Measurements from ENCODE around the gene GLP2R. TPM values are rescaled to one million over a fixed set of nuclear protein-coding genes. Genes with fewer than 3 reads are reported as not detected.
A peak's percentile ranks its signal among the peaks of the same experiment; 100 is the strongest.

The GLP2R gene
- total and polyA plus RNA-seq, 2 experiments from 2014 or later, result not detected

DNA sequence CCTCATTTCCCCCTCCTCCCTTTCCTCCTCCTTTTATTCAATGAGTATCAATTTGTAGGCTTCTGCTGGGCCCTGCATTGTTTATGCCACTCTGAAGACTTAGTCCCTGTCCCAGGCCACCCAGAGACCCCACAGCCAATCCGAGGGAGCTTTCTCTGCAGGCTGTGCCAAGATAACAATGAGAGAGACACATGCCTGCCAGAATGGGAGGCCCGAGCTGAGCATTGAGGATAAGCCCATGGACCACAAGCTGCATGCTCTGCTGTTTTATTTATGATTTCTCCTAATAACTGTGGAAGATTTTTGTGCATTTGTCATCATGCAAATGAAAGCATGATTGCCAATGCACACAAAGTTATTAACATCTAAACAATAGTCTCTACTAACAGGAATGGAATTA, 76.4 kb downstream of the GLP2R start:
- peaks cover 6% of the 10 kb centered on the region for H3K4me1 Mint-ChIP-seq
- H3K27ac ChIP-seq (ENCODE audit: low read depth), result no peak overlapping the region
- peak; percentile 27; the same call in 1 of the 3 replicates for ATAC-seq

More for the DNA sequence above, 76.4 kb downstream of the GLP2R start:
- peaks cover 2% of the 10 kb centered on the region for H3K27me3 Mint-ChIP-seq (ENCODE audit: insufficient read depth, low read depth, poor library complexity)
- Histone ChIP-seq H2AFZ (peak overlapping the region; percentile 52), H3K4me3 (no peak overlapping the region), H3K36me3 (ENCODE audit: insufficient read depth) (no peaks in the 10 kb centered on the region; the same call in 1 of the 2 replicates), H3K79me2 (replicated peaks; ENCODE audit: insufficient read depth) (no peaks in the 10 kb centered on the region), H4K20me1 (replicated peaks; ENCODE audit: insufficient read depth) (no peaks in the 10 kb centered on the region), H3K4me1 (ENCODE audit: insufficient read depth) (no peaks in the 10 kb centered on the region), H3K9me2 (ENCODE audit: insufficient read depth) (no peaks in the 10 kb centered on the region), H3K4me2 (no peak overlapping the region), H3K27me3 (ENCODE audit: insufficient read depth) (no peaks in the 10 kb centered on the region), H3F3A (replicated peaks; ENCODE audit: low read depth) (no peaks in the 10 kb centered on the region)
- no peak for TF ChIP-seq NANOG (IDR thresholded peaks at IDR 0.05; ENCODE audit: borderline replicate concordance)
- TF ChIP-seq, protein P1, sequence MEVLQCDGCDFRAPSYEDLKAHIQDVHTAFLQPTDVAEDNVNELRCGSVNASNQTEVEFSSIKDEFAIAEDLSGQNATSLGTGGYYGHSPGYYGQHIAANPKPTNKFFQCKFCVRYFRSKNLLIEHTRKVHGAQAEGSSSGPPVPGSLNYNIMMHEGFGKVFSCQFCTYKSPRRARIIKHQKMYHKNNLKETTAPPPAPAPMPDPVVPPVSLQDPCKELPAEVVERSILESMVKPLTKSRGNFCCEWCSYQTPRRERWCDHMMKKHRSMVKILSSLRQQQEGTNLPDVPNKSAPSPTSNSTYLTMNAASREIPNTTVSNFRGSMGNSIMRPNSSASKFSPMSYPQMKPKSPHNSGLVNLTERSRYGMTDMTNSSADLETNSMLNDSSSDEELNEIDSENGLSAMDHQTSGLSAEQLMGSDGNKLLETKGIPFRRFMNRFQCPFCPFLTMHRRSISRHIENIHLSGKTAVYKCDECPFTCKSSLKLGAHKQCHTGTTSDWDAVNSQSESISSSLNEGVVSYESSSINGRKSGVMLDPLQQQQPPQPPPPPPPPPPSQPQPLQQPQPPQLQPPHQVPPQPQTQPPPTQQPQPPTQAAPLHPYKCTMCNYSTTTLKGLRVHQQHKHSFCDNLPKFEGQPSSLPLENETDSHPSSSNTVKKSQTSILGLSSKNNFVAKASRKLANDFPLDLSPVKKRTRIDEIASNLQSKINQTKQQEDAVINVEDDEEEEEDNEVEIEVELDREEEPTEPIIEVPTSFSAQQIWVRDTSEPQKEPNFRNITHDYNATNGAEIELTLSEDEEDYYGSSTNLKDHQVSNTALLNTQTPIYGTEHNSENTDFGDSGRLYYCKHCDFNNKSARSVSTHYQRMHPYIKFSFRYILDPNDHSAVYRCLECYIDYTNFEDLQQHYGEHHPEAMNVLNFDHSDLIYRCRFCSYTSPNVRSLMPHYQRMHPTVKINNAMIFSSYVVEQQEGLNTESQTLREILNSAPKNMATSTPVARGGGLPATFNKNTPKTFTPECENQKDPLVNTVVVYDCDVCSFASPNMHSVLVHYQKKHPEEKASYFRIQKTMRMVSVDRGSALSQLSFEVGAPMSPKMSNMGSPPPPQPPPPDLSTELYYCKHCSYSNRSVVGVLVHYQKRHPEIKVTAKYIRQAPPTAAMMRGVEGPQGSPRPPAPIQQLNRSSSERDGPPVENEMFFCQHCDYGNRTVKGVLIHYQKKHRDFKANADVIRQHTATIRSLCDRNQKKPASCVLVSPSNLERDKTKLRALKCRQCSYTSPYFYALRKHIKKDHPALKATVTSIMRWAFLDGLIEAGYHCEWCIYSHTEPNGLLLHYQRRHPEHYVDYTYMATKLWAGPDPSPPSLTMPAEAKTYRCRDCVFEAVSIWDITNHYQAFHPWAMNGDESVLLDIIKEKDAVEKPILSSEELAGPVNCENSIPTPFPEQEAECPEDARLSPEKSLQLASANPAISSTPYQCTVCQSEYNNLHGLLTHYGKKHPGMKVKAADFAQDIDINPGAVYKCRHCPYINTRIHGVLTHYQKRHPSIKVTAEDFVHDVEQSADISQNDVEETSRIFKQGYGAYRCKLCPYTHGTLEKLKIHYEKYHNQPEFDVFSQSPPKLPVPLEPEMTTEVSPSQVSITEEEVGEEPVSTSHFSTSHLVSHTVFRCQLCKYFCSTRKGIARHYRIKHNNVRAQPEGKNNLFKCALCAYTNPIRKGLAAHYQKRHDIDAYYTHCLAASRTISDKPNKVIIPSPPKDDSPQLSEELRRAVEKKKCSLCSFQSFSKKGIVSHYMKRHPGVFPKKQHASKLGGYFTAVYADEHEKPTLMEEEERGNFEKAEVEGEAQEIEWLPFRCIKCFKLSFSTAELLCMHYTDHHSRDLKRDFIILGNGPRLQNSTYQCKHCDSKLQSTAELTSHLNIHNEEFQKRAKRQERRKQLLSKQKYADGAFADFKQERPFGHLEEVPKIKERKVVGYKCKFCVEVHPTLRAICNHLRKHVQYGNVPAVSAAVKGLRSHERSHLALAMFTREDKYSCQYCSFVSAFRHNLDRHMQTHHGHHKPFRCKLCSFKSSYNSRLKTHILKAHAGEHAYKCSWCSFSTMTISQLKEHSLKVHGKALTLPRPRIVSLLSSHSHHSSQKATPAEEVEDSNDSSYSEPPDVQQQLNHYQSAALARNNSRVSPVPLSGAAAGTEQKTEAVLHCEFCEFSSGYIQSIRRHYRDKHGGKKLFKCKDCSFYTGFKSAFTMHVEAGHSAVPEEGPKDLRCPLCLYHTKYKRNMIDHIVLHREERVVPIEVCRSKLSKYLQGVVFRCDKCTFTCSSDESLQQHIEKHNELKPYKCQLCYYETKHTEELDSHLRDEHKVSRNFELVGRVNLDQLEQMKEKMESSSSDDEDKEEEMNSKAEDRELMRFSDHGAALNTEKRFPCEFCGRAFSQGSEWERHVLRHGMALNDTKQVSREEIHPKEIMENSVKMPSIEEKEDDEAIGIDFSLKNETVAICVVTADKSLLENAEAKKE (CRISPR knock-in tag; IDR thresholded peaks at IDR 0.05), result no peak
- TF ChIP-seq ZNF114 (CRISPR knock-in tag; IDR thresholded peaks at IDR 0.05), result no peak
- TF ChIP-seq EZH2 (IDR thresholded peaks at IDR 0.05; ENCODE audit: low read depth, unreplicated experiment), result no peak
- no peak for TF ChIP-seq ZNF331 (CRISPR knock-in tag; IDR thresholded peaks at IDR 0.05; ENCODE audit: low read depth)
- TF ChIP-seq, protein P2, sequence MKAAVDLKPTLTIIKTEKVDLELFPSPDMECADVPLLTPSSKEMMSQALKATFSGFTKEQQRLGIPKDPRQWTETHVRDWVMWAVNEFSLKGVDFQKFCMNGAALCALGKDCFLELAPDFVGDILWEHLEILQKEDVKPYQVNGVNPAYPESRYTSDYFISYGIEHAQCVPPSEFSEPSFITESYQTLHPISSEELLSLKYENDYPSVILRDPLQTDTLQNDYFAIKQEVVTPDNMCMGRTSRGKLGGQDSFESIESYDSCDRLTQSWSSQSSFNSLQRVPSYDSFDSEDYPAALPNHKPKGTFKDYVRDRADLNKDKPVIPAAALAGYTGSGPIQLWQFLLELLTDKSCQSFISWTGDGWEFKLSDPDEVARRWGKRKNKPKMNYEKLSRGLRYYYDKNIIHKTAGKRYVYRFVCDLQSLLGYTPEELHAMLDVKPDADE (IDR thresholded peaks at IDR 0.05), result no peak
- no peak for TF ChIP-seq CREB1 (CRISPR knock-in tag; IDR thresholded peaks at IDR 0.05; ENCODE audit: low read depth)
- no peak for TF ChIP-seq JUNB (IDR thresholded peaks at IDR 0.05; ENCODE audit: unreplicated experiment)
- no peak for TF ChIP-seq EZH2phosphoT487 (IDR thresholded peaks at IDR 0.05; ENCODE audit: unreplicated experiment)
- TF ChIP-seq, protein P3, sequence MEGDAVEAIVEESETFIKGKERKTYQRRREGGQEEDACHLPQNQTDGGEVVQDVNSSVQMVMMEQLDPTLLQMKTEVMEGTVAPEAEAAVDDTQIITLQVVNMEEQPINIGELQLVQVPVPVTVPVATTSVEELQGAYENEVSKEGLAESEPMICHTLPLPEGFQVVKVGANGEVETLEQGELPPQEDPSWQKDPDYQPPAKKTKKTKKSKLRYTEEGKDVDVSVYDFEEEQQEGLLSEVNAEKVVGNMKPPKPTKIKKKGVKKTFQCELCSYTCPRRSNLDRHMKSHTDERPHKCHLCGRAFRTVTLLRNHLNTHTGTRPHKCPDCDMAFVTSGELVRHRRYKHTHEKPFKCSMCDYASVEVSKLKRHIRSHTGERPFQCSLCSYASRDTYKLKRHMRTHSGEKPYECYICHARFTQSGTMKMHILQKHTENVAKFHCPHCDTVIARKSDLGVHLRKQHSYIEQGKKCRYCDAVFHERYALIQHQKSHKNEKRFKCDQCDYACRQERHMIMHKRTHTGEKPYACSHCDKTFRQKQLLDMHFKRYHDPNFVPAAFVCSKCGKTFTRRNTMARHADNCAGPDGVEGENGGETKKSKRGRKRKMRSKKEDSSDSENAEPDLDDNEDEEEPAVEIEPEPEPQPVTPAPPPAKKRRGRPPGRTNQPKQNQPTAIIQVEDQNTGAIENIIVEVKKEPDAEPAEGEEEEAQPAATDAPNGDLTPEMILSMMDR (conservative IDR thresholded peaks at IDR 0.05; ENCODE audit: low read depth in 2 of 2), result no peak
- TF ChIP-seq, protein P4, sequence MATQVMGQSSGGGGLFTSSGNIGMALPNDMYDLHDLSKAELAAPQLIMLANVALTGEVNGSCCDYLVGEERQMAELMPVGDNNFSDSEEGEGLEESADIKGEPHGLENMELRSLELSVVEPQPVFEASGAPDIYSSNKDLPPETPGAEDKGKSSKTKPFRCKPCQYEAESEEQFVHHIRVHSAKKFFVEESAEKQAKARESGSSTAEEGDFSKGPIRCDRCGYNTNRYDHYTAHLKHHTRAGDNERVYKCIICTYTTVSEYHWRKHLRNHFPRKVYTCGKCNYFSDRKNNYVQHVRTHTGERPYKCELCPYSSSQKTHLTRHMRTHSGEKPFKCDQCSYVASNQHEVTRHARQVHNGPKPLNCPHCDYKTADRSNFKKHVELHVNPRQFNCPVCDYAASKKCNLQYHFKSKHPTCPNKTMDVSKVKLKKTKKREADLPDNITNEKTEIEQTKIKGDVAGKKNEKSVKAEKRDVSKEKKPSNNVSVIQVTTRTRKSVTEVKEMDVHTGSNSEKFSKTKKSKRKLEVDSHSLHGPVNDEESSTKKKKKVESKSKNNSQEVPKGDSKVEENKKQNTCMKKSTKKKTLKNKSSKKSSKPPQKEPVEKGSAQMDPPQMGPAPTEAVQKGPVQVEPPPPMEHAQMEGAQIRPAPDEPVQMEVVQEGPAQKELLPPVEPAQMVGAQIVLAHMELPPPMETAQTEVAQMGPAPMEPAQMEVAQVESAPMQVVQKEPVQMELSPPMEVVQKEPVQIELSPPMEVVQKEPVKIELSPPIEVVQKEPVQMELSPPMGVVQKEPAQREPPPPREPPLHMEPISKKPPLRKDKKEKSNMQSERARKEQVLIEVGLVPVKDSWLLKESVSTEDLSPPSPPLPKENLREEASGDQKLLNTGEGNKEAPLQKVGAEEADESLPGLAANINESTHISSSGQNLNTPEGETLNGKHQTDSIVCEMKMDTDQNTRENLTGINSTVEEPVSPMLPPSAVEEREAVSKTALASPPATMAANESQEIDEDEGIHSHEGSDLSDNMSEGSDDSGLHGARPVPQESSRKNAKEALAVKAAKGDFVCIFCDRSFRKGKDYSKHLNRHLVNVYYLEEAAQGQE (IDR thresholded peaks at IDR 0.05; ENCODE audit: unreplicated experiment), result no peak
- TF ChIP-seq POLR2AphosphoS5 (IDR thresholded peaks at IDR 0.05; ENCODE audit: low read depth), result no peak
- TF ChIP-seq STAT1 (IDR thresholded peaks at IDR 0.05; ENCODE audit: unreplicated experiment), result no peak
- no peaks in the 10 kb centered on the region; the same call in 2 of the 3 replicates for H3K36me3 Mint-ChIP-seq (ENCODE audit: low read depth)
- H3K27ac Mint-ChIP-seq, result no peak overlapping the region
- DNase-seq (ENCODE audit: low spot score), result no peak
- no peak overlapping the region for H3K4me3 Mint-ChIP-seq
- no peaks in the 10 kb centered on the region for H3K9me3 Mint-ChIP-seq
